Chondrocyte (in vitro differentiated cells): Measurements from ENCODE around the gene GRM3. TPM values are rescaled to one million over a fixed set of nuclear protein-coding genes. Genes with fewer than 3 reads are reported as not detected.

ENCODE experiments used
- DNase-seq: peaks from one replicate; pipeline ENCODE4 v3.0.0; 2021; ENCODE audit warnings: mixed read lengths, low spot score
- H3K27ac Mint-ChIP-seq: one replicate; pipeline ENCODE4 v1.8.0; 2021; ENCODE audit warnings: mild to moderate bottlenecking, moderate library complexity, mixed read lengths; ENCODE audit not compliant: unreplicated experiment
- H3K27me3 Mint-ChIP-seq: 2 replicates; pipeline ENCODE4 v1.8.0; 2021; ENCODE audit warnings: low read depth, mixed read lengths
- H3K36me3 Mint-ChIP-seq: 2 replicates; pipeline ENCODE4 v1.8.0; 2021; ENCODE audit warnings: low read depth, mixed read lengths
- H3K4me1 Mint-ChIP-seq: 2 replicates; pipeline ENCODE4 v1.8.0; 2021; ENCODE audit warnings: low read depth, mild to moderate bottlenecking, mixed read lengths
- H3K4me3 Mint-ChIP-seq: one replicate; pipeline ENCODE4 v1.8.0; 2021; ENCODE audit warnings: mild to moderate bottlenecking, moderate library complexity, mixed read lengths; ENCODE audit not compliant: unreplicated experiment
- H3K9me3 Mint-ChIP-seq: 2 replicates; pipeline ENCODE4 v1.8.0; 2021; ENCODE audit warnings: low read depth, mixed read lengths
- total RNA-seq: library from RNA; stranded (reverse); gene quantifications from 3 replicates; pipeline ENCODE4 v1.2.1, GENCODE V29; 2021
- TF ChIP-seq, protein P1 (sequence below): fragments of 200-600 bp; sonication (generic); IDR thresholded peaks from 2 replicates; pipeline ENCODE4 v1.5.0; 2021; ENCODE audit warnings: antibody characterized with exemption, mild to moderate bottlenecking, moderate library complexity

The GRM3 gene
- total RNA-seq, 1 donor from 2014 or later: not detected

DNA sequence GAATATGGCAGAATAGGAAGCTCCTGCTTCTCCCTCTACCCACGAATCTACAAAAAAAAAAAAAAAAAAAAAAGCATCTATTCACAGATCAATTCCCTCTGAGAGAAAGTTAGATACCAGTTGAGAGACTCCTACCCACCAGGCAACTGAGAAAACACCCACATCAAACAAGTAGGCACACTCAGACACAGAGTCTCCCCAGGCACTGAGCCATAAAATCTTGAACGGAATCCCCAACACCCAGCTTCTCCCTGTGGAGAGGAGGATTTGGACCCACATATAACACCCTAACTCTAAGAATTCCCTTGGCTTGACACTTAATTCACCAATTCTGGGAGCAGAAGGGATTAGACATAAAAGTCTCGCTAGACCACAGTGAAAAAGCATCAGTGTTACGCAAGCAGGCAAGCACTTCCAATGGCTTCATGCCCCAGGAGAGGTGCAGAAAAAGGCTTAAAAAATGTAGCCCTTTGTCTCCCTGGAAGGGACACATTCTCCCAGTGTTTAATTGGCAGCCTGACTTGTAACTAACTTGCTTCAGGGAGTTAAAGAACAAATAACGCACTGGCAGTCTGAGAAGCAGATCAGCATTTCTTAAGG, 223.6 kb downstream of the GRM3 start:
- H3K27me3 Mint-ChIP-seq: no peaks in the 10 kb centered on the region
- H3K9me3 Mint-ChIP-seq: peaks cover 10% of the 10 kb centered on the region
- TF ChIP-seq, protein P1, sequence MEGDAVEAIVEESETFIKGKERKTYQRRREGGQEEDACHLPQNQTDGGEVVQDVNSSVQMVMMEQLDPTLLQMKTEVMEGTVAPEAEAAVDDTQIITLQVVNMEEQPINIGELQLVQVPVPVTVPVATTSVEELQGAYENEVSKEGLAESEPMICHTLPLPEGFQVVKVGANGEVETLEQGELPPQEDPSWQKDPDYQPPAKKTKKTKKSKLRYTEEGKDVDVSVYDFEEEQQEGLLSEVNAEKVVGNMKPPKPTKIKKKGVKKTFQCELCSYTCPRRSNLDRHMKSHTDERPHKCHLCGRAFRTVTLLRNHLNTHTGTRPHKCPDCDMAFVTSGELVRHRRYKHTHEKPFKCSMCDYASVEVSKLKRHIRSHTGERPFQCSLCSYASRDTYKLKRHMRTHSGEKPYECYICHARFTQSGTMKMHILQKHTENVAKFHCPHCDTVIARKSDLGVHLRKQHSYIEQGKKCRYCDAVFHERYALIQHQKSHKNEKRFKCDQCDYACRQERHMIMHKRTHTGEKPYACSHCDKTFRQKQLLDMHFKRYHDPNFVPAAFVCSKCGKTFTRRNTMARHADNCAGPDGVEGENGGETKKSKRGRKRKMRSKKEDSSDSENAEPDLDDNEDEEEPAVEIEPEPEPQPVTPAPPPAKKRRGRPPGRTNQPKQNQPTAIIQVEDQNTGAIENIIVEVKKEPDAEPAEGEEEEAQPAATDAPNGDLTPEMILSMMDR: no peak
- no peaks in the 10 kb centered on the region for H3K4me1 Mint-ChIP-seq
- no peak for DNase-seq
- no peak overlapping the region for H3K27ac Mint-ChIP-seq
- no peak overlapping the region for H3K4me3 Mint-ChIP-seq
- peaks cover 12% of the 10 kb centered on the region for H3K36me3 Mint-ChIP-seq

DNA sequence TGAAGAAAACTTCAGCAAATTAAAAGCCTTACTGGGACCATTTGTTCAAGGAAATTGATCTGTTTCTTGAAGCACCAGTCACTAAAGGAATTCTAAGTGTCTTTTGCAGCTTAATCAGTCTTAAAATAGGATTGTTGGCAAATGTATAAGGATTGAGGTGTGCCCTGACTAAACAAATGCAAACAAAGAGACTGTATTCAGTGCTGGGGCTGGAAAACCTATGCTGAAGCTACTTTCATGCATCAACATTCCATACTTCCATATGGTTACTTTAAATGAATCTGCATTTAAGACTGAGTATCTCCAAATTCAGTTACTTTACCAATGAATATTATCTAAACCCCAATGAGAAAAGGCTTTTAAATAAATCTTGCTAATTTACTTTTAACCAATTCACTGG, 232.4 kb downstream of the GRM3 start:
- H3K4me3 Mint-ChIP-seq: no peak overlapping the region
- no peaks in the 10 kb centered on the region for H3K27me3 Mint-ChIP-seq
- TF ChIP-seq, protein P1: no peak
- no peak overlapping the region for H3K27ac Mint-ChIP-seq
- peaks cover 9% of the 10 kb centered on the region for H3K9me3 Mint-ChIP-seq
- DNase-seq: no peak
- peaks cover 10% of the 10 kb centered on the region for H3K36me3 Mint-ChIP-seq
- H3K4me1 Mint-ChIP-seq: peaks cover 5% of the 10 kb centered on the region

DNA sequence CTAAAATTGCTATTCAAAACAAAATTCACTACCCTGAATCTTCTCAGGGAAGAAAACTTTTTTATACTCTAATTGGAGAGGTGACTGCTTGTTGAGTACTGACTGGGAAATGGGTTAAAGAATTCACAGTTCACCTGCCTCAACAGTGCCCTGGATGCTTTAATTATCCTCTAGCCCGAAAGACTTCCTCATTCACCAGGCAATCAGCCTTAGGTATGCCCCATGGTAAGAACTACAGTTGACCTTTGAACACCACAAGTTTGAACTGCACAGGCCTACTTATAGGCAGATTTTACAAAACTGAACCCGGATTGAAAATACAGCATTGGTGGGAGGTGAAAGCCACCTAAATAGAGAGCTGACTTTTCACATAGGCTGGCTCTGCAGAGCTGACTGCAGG, 240.4 kb downstream of the GRM3 start:
- Mint-ChIP-seq H3K27ac (no peak overlapping the region), H3K9me3 (no peaks in the 10 kb centered on the region), H3K27me3 (no peaks in the 10 kb centered on the region), H3K4me3 (no peak overlapping the region), H3K36me3 (peaks cover 8% of the 10 kb centered on the region), H3K4me1 (no peaks in the 10 kb centered on the region)
- DNase-seq: no peak
- TF ChIP-seq, protein P1: no peak

DNA sequence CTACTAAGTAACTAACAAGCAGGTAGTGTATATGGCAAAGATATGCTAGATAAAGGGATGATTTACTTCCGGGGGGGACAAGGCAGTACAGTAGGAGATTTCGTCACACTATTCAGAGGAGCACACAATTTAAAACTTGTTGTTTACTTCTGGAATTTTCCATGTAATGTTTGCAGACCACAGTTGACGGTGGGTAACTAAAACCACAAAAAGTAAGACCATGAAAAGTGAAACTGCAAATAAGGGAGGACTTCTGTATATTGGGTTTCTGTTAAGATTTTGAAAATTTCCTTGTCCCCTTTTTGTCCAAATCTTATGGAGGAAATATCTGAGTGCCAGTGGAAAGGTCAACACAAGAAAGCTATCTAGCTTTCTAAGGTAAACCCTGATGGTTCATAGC, 245.8 kb downstream of the GRM3 start:
- no peaks in the 10 kb centered on the region for H3K27me3 Mint-ChIP-seq
- H3K4me3 Mint-ChIP-seq: no peak overlapping the region
- no peak overlapping the region for H3K27ac Mint-ChIP-seq
- TF ChIP-seq, protein P1: no peak
- no peaks in the 10 kb centered on the region for H3K9me3 Mint-ChIP-seq
- H3K4me1 Mint-ChIP-seq: no peaks in the 10 kb centered on the region
- DNase-seq: no peak
- H3K36me3 Mint-ChIP-seq: peaks cover 9% of the 10 kb centered on the region

DNA sequence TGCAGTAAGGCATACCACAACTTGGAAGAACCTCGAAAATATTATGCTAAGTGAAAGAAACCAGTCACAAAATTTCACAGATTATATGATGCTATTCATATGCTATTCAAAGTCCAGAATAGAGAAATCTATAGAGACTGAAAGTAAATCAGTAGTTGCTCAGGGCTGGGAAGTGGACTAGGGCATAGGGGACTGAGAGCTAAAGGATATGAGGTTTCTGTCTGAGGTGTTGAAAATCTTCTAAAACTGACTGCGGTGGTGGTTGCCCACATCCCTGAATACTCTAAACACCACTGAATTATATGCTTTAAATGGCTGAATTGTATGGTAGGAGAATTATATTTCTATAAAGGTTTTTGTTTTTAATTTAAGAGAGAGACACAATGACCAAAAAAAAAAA, 254.5 kb downstream of the GRM3 start:
- no peaks in the 10 kb centered on the region for H3K9me3 Mint-ChIP-seq
- H3K27ac Mint-ChIP-seq: no peak overlapping the region
- H3K36me3 Mint-ChIP-seq: no peaks in the 10 kb centered on the region
- H3K4me1 Mint-ChIP-seq: no peaks in the 10 kb centered on the region
- H3K27me3 Mint-ChIP-seq: no peaks in the 10 kb centered on the region
- TF ChIP-seq, protein P1: no peak
- DNase-seq: no peak
- H3K4me3 Mint-ChIP-seq: no peak overlapping the region
